ENCODE results near the gene CLRN1.

Gene CLRN1

GRCh38 chr3:150975086-150975991 is 2.8 kb upstream of the CLRN1 start:
- no peak for FAIRE-seq

- no peak for FAIRE-seq
These were observed 1.7 kb downstream of the CLRN1 start for GRCh38 chr3:150970665-150971324.

GRCh38 chr3:150968341-150969035 is 4.0 kb downstream of the CLRN1 start:
- no peak for FAIRE-seq

- FAIRE-seq: no peak
These were observed 7.1 kb downstream of the CLRN1 start for GRCh38 chr3:150965436-150965835.

DNA sequence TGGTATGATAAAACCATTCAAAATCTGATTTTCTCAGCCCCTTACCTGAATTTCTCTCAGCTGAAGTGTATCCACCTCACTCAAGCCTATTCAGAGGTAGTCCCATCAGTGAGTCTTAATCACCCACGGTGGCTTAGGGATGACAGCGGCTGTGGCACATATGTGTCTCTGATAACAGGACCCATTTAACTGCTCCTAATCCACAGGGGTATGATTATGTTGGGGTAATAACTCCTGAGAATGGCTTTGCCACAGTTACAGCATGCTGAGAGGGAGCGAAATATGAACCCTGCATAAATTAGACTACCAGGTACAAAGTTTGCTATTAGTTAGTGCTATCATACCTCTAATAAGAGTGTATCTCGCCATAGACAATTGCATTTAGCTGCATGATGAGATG is 10.6 kb downstream of the CLRN1 start:
- FAIRE-seq: no peak

GRCh38 chr3:150960708-150961684 is 11.5 kb downstream of the CLRN1 start:
- no peak for FAIRE-seq

GRCh38 chr3:150958683-150959082 is 13.8 kb downstream of the CLRN1 start:
- FAIRE-seq: no peak

DNA sequence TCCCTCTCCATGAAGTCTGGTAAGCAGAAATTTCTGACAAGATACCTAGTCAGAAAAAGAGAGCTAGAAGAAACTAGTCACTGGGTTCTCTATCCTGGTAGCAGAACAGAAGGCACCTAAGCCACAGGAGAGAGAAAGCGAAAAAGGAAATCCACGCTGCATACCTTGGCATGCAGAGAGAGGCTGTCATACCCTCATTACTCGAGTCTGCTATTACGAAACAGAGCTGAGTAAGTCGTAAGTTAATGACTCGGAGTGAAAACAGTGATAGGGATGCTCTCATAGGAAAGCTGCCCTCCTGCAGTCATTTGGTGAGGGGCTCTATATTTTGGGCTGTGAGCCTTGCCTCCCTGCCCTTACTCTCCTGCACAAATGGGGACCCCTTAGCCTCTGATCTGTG is 16.2 kb downstream of the CLRN1 start:
- FAIRE-seq: no peak

GRCh38 chr3:150951923-150952322 is 20.6 kb downstream of the CLRN1 start:
- no peak for FAIRE-seq

DNA sequence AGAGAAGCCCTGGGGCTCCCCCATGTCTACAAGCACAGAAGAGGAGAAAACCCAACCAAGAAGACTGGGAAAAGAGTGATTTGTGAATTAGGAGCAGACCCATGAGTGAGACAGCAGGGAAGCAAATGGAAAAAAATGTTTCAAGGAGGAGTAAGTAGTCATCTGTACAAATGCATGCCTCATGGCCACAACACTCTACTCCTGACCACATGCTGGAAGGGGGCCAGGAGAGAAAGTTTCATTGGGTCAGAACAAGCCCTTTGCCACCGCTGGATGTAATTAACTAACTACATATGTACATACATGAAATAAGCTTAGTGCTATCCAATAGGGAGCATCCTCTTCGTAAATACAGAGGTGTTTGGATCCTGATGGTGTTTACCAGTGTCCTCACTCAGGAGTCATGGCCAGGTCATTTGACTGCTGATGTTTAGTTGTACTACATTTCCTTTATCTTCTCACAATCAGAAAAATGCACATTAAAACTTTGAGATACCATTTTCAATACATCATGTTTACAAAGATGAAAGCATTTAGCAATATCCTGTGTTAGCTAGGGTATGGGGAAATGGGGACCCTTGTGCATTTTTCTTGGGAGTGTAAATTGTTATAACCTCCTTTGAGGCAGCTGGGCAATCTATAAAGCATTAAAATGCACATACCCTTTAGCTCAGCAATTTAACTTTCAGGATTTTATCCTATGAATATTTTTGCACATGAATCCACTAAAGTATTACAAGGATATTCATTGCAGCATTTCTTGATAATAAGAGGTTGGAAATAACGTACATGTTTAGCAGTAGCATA is 27.1 kb downstream of the CLRN1 start:
- no peak for FAIRE-seq

GRCh38 chr3:150942221-150942620 is 30.3 kb downstream of the CLRN1 start:
- no peak for FAIRE-seq

GRCh38 chr3:150936693-150937092 is 35.8 kb downstream of the CLRN1 start:
- no peak for FAIRE-seq

DNA sequence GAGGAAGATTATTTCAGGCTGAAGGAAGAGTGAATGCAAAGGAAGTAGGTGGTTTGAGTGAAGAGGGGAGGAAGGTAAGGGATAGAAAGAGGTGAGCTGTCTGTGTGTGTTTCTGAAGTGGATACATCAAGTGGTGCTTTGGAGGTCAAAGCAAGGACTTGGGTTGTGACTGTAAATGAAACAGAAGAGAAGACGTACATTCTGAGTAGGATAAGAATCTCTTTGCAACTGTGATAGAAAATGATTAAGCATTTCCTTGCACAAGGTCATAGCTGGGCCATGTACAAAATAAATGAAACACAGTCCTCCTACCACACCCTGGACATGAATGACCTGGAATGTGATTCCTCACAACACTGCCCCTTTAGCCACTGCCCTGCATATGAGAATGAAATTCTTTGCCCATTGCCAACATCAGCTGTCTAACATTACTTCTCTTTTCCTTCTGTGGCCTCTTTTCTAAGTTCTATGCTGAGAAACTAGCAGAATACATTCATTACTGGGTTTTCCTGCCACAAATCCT is 39.0 kb downstream of the CLRN1 start:
- no peak for FAIRE-seq

GRCh38 chr3:150931745-150932144 is 40.8 kb downstream of the CLRN1 start:
- FAIRE-seq: no peak

DNA sequence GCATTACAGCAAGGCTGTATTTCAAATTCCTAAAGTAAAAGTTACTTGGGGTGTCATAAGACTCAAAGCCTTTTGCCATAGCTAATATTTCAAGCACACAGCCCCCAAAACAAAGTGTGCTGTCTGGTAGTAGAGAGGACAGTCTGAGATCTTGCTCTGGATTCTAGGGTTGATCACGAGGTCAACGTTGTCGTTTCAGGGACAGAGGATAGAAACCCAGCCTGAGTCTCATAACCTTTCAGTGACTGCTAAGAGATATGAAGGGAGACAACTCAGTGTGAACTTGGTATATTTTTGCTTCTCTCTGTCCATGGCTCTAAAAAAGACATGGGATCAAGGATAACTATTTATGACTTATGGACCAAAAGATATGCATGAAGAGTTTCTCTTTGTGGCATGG is 41.7 kb downstream of the CLRN1 start:
- no peak for FAIRE-seq

DNA sequence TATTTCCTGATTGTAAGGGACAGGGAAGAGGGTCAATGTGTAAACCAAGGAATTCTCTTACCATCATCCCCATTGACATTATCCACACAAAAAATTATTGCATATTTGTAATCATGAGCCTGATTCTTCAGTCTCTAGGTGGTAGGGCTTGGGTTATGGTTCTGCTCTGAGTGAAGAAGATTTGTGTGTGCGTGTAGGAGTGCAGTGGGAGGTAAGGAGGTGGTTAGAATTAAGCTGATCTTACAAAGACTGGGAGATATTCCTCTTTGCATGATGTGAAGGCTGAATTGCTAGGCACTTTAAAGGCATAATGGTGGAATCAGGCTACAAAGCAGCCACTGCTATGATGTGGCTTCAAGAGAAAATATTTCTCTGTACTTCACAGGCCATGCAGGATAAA is 44.3 kb downstream of the CLRN1 start:
- no peak for FAIRE-seq

DNA sequence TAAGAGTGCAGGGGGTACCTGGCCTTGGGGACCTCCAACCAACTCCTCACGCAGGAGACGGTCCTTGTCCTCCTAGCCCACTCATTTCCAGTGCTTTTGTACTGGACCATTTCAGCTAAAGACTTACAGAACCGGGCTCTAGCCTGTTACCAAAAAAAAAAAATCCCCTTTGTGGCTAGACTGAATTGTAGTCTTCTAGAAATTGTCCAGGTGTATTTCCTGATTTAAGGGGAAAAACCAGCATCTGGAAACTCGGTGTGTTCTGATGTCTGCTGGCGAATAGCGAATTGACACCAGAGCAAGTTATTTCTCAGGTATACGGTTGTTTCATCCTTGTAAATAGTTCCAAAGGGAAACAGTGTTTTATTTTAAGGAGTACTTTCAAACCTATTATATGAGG is 46.2 kb downstream of the CLRN1 start:
- no peak for FAIRE-seq

GRCh38 chr3:150925751-150926201 is 46.8 kb downstream of the CLRN1 start:
- no peak for FAIRE-seq

DNA sequence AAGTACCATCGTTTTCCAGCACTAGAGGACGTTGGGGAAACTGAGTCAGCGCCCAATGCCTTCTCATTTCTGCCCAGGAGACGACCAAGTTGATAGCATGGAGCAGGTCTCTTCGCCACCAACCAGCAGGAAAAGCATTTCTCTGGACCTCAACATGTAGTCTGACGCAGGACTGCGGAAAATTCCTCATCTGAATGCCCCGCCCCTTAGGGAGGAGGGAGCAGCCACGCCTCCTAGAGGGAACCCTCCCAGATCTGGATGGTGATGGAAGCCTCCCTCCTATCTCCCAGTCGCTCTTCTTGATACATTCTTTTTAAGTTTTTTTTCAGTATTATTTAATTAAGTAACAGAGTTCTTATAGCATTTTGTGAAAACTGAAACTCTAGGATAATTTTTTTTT is 49.9 kb downstream of the CLRN1 start:
- no peak for FAIRE-seq

GRCh38 chr3:150921209-150921608 is 51.3 kb downstream of the CLRN1 start:
- FAIRE-seq: no peak

GRCh38 chr3:150920236-150920635 is 52.3 kb downstream of the CLRN1 start:
- no peak for FAIRE-seq
